HepG2 (cell line): ENCODE measurements around the gene URI1.

Experiments used
- EZH2 ChIP-seq: conservative IDR thresholded peaks from 2 replicates; pipeline ENCODE4 v1.6.1; 2012; ENCODE audit warnings: mild to moderate bottlenecking, low read depth, low read length, moderate library complexity
- FIP1L1 ChIP-seq: fragments of 200-400 bp; formaldehyde crosslinking; IDR thresholded peaks from 2 replicates; pipeline ENCODE4 v1.6.1; 2018; ENCODE audit warnings: low read depth, mild to moderate bottlenecking, low read length, moderate library complexity, borderline replicate concordance; ENCODE audit not compliant: insufficient read depth

- no peak for TF ChIP-seq FIP1L1
- no peak for TF ChIP-seq EZH2
These were observed 32.7 kb downstream of the URI1 start for GRCh38 chr19:29974701-29975100.
